CD14-positive monocyte (primary cell): Measurements from ENCODE around the gene NDUFB2. TPM values are rescaled to one million over a fixed set of nuclear protein-coding genes. Genes with fewer than 3 reads are reported as not detected.

Experiments used
- DNase-seq, 3 donors: peaks; one replicate each; pipeline ENCODE4 v3.0.0-alpha.2; 2011 to 2022
- H2AFZ ChIP-seq: 2 replicates; pipeline ENCODE4 v1.6.0; 2012; ENCODE audit warnings: mild to moderate bottlenecking, low read depth, low read length, inconsistent platforms; ENCODE audit not compliant: insufficient read depth, poor library complexity, severe bottlenecking
- H3K27ac ChIP-seq, 2 donors: 1 replicate in 1 of 2; 2 replicates in 1 of 2; pipeline ENCODE4 v1.5.1; 2012 to 2013; ENCODE audit warnings: low read length in 2 of 2, control low read depth in 1 of 2, inconsistent platforms in 1 of 2, low read depth in 1 of 2, mild to moderate bottlenecking in 1 of 2
- H3K27me3 ChIP-seq, 2 donors: one replicate each; pipeline versions ENCODE4 v1.6.0 to v1.6.1; 2011 to 2013; ENCODE audit warnings: low read length in 2 of 2; ENCODE audit not compliant: control insufficient read depth in 2 of 2, insufficient read depth in 2 of 2
- H3K36me3 ChIP-seq, 2 donors: replicated peaks in 1 of 2; 1 replicate in 1 of 2; 2 replicates in 1 of 2; pipeline versions ENCODE4 v1.5.1 to v1.6.1; 2012 to 2013; ENCODE audit warnings: low read length in 2 of 2, control low read depth in 1 of 2, inconsistent platforms in 1 of 2, mild to moderate bottlenecking in 1 of 2; ENCODE audit not compliant: insufficient read depth in 2 of 2, control insufficient read depth in 1 of 2
- H3K4me1 ChIP-seq, 2 donors: 1 replicate in 1 of 2; 2 replicates in 1 of 2; pipeline versions ENCODE4 v1.5.1 to v1.6.1; 2012 to 2013; ENCODE audit warnings: low read length in 2 of 2, control low read depth in 1 of 2, inconsistent platforms in 1 of 2, mild to moderate bottlenecking in 1 of 2, moderate library complexity in 1 of 2; ENCODE audit not compliant: insufficient read depth in 2 of 2, control insufficient read depth in 1 of 2
- H3K4me2 ChIP-seq: replicated peaks from 2 replicates; pipeline ENCODE3; 2012; ENCODE audit warnings: low read length, moderate library complexity, mild to moderate bottlenecking; ENCODE audit not compliant: poor library complexity, severe bottlenecking; ENCODE audit errors: extremely low read depth
- H3K4me3 ChIP-seq, 3 experiments: fragments of 200-600 bp in 1 of 3; sonication (generic) in 1 of 3; replicated peaks in 1 of 3; 1 replicate in 2 of 3; 2 replicates in 1 of 3; pipeline ENCODE4 v1.5.1; 2011 to 2013; ENCODE audit warnings: low read length in 3 of 3, mild to moderate bottlenecking in 3 of 3, control low read depth in 2 of 3, low read depth in 2 of 3, inconsistent platforms in 1 of 3, moderate library complexity in 1 of 3
- H3K79me2 ChIP-seq: 2 replicates; pipeline ENCODE4 v1.6.0; 2012; ENCODE audit warnings: mild to moderate bottlenecking, control low read depth, inconsistent platforms, low read length, moderate library complexity; ENCODE audit not compliant: insufficient read depth
- H3K9ac ChIP-seq: 2 replicates; pipeline ENCODE4 v1.6.0; 2017; ENCODE audit warnings: low read length, mild to moderate bottlenecking; ENCODE audit not compliant: insufficient read depth, poor library complexity, severe bottlenecking
- H3K9me3 ChIP-seq, 2 donors: replicated peaks in 1 of 2; 1 replicate in 1 of 2; 2 replicates in 1 of 2; pipeline versions ENCODE4 v1.5.1 to v1.6.1; 2012 to 2013; ENCODE audit warnings: low read length in 2 of 2, control low read depth in 1 of 2; ENCODE audit not compliant: control insufficient read depth in 1 of 2, insufficient read depth in 1 of 2
- H4K20me1 ChIP-seq: 2 replicates; pipeline ENCODE4 v1.6.0; 2012; ENCODE audit warnings: mild to moderate bottlenecking, low read length, control low read depth, moderate library complexity; ENCODE audit not compliant: insufficient read depth
- H3K27ac Mint-ChIP-seq, 7 donors: one replicate each; pipeline ENCODE4 v1.8.0; 2020; ENCODE audit warnings: mild to moderate bottlenecking in 7 of 7, mixed read lengths in 7 of 7, moderate library complexity in 6 of 7, inconsistent platforms in 2 of 7
- H3K27me3 Mint-ChIP-seq, 3 donors: one replicate each; pipeline ENCODE4 v1.8.0; 2021 to 2022; ENCODE audit warnings: low read depth in 3 of 3, mild to moderate bottlenecking in 3 of 3, mixed read lengths in 3 of 3, moderate library complexity in 3 of 3, inconsistent platforms in 1 of 3
- H3K36me3 Mint-ChIP-seq, 2 donors: one replicate each; pipeline ENCODE4 v1.8.0; 2020; ENCODE audit warnings: mixed read lengths in 2 of 2, inconsistent platforms in 1 of 2, mild to moderate bottlenecking in 1 of 2
- H3K4me1 Mint-ChIP-seq: one replicate; pipeline ENCODE4 v1.8.0; 2020; ENCODE audit warnings: mild to moderate bottlenecking, mixed read lengths
- H3K4me3 Mint-ChIP-seq, 2 donors: one replicate each; pipeline ENCODE4 v1.8.0; 2020; ENCODE audit warnings: mild to moderate bottlenecking in 2 of 2, mixed read lengths in 2 of 2, moderate library complexity in 1 of 2
- H3K9me3 Mint-ChIP-seq, 7 donors: one replicate each; pipeline ENCODE4 v1.8.0; 2020 to 2022; ENCODE audit warnings: mixed read lengths in 7 of 7, mild to moderate bottlenecking in 6 of 7, moderate library complexity in 6 of 7, inconsistent platforms in 2 of 7
- CTCF ChIP-seq: fragments of 200-600 bp; IDR thresholded peaks from one replicate; pipeline ENCODE4 v1.8.0; 2022; ENCODE audit warnings: antibody characterized with exemption, mild to moderate bottlenecking
- WGBS: methylation state at CpG from one replicate; pipeline ENCODE4 v1.1.5; 2013; ENCODE audit warnings: missing lambda C conversion rate; ENCODE audit not compliant: insufficient coverage; 5-methylcytosine and 5-hydroxymethylcytosine counted together
- intact Hi-C, 2 donors: fragments of 100-400 bp; cut with micrococcal nuclease; formaldehyde crosslinking; loops; one replicate each; pipeline versions ENCODE4 v1.15.0 to v1.15.1; 2023
- polyA plus RNA-seq, 3 donors: library from polyadenylated mRNA; depleted of rRNA in 1 of 3; unstranded in 2 of 3; stranded (reverse) in 1 of 3; fragments of 300-500 nt in 2 of 3; fragments of >200 nt in 1 of 3; fragmentation: Illumina TruSeq in 2 of 3; gene quantifications; 1 replicate in 2 of 3; 2 replicates in 1 of 3; pipeline ENCODE4 v1.2.3, GENCODE V29; 2012 to 2021

Gene NDUFB2
- polyA plus RNA-seq, 3 donors = 250 to 516 (median 479) TPM

GRCh38 chr7:140672382-140673062 lies 24.0 kb upstream of the NDUFB2 start, which contains the start of gene ADCK2:
TSS of gene ADCK2 (plus strand) at chr7:140672945. CDS start at chr7:140673331, 386 bp downstream.
- DNase-seq = peak; percentile 15 to 28 (median 21)
- WGBS = under 1% methylated on average over 15 of the region's 41 CpGs
- Mint-ChIP-seq H3K4me3 (peak within 1 kb of the TSS; percentile 88 to 95), H3K27me3 (peaks cover 2 to 5% (median 3%) of the 10 kb centered on the region in 3 donors), H3K36me3 (peaks cover 3 to 6% of the 10 kb centered on the region in 2 donors), H3K9me3 (peaks cover 0 to 4% (median 0%) of the 10 kb centered on the region in 7 donors), H3K4me1 (peaks cover 42% of the 10 kb centered on the region), H3K27ac (peak within 1 kb of the TSS in 6 of 7 donors; percentile 19 to 89 (median 78))
- no peaks in the 10 kb centered on the region for H3K27me3 ChIP-seq
- peak within 1 kb of the TSS in 1 of 2 donors; percentile 66 for H3K27ac ChIP-seq
- intact Hi-C loops = no loop called here
- H2AFZ ChIP-seq = peak within 1 kb of the TSS; percentile 86
- TF ChIP-seq CTCF = no peak
- H3K4me3 ChIP-seq = peak within 1 kb of the TSS; percentile 60 to 77 (median 62)
- H3K36me3 ChIP-seq = peaks cover 0 to 1% of the 10 kb centered on the region in 2 donors
- H3K4me2 ChIP-seq = peak within 1 kb of the TSS; percentile 87
- H3K9ac ChIP-seq = peak within 1 kb of the TSS; percentile 81
- H4K20me1 ChIP-seq = no peaks in the 10 kb centered on the region
- no peaks in the 10 kb centered on the region for H3K9me3 ChIP-seq
- peaks cover 42 to 49% of the 10 kb centered on the region in 2 donors for H3K4me1 ChIP-seq
- peaks cover 7% of the 10 kb centered on the region for H3K79me2 ChIP-seq

GRCh38 chr7:140673063-140673773 lies 23.3 kb upstream of the NDUFB2 start:
- intact Hi-C loops = no loop called here
- no peak for TF ChIP-seq CTCF
- peaks cover 42% of the 10 kb centered on the region for H3K4me1 Mint-ChIP-seq
- peak overlapping the region in 6 of 7 donors; percentile 19 to 89 (median 78) for H3K27ac Mint-ChIP-seq
- Histone ChIP-seq H3K9me3 (no peaks in the 10 kb centered on the region), H3K4me1 (peaks cover 42 to 49% of the 10 kb centered on the region in 2 donors), H3K4me3 (peak overlapping the region; percentile 60 to 77 (median 62)), H4K20me1 (no peaks in the 10 kb centered on the region), H3K4me2 (peak overlapping the region; percentile 87), H3K27ac (peak overlapping the region in 1 of 2 donors; percentile 66), H2AFZ (peak overlapping the region; percentile 86), H3K9ac (peak overlapping the region; percentile 81), H3K36me3 (peaks cover 3 to 8% of the 10 kb centered on the region in 2 donors), H3K79me2 (peaks cover 7% of the 10 kb centered on the region), H3K27me3 (no peaks in the 10 kb centered on the region)
- peak in 1 of 3 donors; percentile 5 for DNase-seq
- peaks cover 2 to 5% (median 3%) of the 10 kb centered on the region in 3 donors for H3K27me3 Mint-ChIP-seq
- H3K36me3 Mint-ChIP-seq = peaks cover 10 to 13% of the 10 kb centered on the region in 2 donors
- WGBS = under 1% methylated on average over 72 of the region's 72 CpGs
- H3K9me3 Mint-ChIP-seq = peaks cover 0 to 2% (median 0%) of the 10 kb centered on the region in 7 donors
- peak overlapping the region; percentile 88 to 95 for H3K4me3 Mint-ChIP-seq
